ENCODE data around the gene HIBCH.
"Not testable (repeated sequence)": the region's sequence is repeated elsewhere in the genome, so short reads cannot be mapped to it uniquely, and the experiment has no call there.

The HIBCH gene

DNA sequence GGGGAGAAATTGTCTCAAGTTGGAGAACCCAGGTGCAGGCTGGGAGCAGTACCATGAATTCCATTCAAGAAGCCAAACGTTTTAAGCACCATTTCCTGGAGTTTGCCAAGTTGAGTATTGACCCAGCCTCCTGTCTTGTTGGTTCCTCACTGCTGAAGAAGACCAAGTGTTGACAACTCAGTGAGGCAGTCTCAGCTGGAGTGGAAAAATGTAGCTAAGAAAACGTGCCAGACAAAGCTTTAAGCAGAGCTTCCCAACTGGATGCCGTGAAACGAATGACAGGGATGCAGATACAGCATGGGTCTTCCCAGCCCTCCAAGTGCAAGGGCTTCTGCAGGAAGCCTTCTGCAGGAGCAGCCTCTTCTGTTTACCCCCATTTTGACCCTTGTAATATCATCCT lies 23.0 kb upstream of the HIBCH start:
- no peak for DNase-seq

DNA sequence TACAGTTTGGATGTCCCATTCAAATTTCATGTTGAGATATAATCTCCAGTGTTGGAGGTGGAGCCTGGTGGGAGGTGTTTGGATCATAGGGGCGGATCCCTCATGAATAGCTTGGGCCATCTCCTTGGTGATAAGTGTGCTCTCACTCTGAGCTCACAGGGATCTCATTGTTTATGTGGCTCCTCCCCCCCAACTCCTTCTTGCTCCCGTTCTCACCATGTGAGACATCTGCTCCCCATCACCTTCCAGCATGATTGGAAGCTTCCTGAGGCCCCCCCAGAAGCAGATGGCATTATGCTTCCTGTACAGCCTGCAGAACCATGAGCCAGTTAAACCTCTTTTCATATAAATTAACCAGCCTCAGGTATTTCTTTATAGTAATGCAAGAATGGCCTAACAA lies 20.7 kb upstream of the HIBCH start:
- no peak for DNase-seq

GRCh38 chr2:190339394-190339793 lies 19.8 kb upstream of the HIBCH start:
- DNase-seq = no peak

GRCh38 chr2:190338453-190338852 lies 18.8 kb upstream of the HIBCH start:
- DNase-seq = no peak

DNA sequence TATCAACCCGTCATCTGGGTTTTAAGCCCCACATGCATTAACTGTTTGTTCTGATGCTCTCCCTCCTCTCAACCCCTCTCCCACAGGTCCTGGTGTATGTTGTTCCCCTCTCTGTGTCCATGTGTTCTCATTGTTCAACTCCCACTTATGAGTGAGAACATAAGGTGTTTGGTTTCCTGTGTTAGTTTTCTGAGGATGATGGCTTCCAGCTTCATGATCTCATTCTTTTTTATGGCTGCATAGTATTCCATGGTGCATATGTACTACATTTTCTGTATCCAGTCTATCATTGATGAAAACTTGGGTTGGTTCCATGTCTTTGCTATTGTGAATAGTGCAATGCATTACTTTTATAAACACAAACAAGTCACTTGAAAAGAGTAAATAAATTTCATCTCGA lies 16.8 kb upstream of the HIBCH start:
- no peak for DNase-seq

DNA sequence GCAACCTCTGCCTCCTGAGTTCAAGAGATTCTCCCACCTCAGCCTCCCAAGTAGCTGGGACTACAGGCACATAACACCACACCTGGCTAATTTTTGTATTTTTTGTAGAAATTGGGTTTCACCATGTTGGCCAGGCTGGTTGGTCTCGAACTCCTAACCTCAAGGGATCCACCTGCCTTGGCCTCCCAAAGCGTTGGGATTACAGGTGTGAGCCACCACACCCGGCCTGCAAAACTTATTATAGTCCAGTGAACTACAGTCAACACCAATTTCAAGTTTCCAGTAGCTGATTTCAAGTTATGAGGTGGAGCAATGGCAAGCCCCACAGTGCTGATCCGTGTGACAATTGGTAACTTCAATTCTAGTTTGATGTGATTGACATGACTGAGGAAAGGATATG lies 16.0 kb upstream of the HIBCH start:
- not testable (repeated sequence) for DNase-seq

- DNase-seq = no peak
Observed at GRCh38 chr2:190335225-190335559, 15.6 kb upstream of the HIBCH start.

GRCh38 chr2:190334479-190335224 lies 15.0 kb upstream of the HIBCH start:
- no peak for DNase-seq

GRCh38 chr2:190333928-190334327 lies 14.3 kb upstream of the HIBCH start:
- DNase-seq = no peak

- no peak for DNase-seq
Observed at GRCh38 chr2:190333395-190333794, 13.8 kb upstream of the HIBCH start.

DNA sequence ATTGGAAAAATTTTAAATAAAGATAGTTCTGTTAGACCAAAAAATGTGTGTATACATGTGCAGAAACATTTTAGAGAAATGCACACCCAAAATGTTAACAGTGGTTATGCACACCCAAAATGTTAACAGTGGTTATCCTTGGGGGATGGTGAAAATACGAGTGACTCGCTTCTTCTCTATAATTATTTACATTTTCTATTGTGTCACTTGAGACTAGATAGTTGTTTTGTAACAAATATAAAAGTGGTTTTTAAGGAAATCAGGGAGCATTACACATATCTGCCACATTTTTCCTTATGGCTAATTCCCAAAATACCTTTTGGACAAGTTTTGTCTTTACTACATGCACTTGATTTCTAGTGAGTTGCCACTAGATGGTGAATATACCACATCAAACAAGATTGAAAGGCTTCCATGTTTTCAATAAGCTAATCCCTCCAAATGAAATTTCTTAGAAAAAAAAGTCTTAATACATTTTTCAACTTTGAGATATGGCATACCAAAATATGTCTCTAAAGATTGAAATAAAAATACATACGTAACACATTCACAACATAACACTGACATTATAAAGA lies 9.0 kb upstream of the HIBCH start:
- DNase-seq = peak; percentile 20 to 25

GRCh38 chr2:190327867-190328572 lies 8.4 kb upstream of the HIBCH start:
- no peak for DNase-seq

DNA sequence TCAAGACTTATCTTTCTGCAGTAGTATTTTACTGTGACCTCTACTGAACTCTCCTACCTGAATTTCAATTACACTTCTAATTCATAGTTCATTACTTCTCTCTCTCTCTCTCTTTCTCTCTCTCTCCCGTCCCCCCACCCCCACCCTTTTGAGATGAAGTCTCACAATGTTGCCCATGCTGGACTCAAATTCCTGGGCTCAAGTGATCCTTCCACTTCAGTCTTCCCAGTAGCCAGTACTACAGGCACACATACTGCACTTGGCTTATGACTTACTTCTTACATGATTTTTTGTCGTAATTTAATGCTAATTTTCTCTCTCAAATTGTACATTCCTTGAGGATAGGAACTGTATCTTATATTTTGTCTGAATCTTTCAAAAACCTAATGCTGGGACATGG lies 6.0 kb upstream of the HIBCH start:
- no peak for DNase-seq

DNA sequence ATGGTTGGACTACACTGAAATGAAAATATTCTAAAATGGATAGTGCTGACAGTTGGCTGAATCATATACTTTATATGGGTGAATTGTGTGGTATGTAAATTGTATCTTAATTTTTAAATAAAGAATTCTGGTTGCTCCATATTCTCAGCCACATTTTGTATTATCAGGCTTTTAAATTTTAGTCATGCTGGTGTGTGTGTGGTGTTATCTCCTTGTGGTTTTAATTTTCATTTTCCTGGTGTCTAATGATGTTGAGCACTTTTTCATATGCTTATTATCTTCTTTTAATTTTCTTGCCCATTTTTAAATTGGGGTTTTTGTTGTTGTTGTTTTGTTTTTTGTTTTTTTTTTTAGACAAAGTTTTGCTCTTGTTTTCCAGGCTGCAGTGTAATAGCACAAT lies 3.8 kb upstream of the HIBCH start:
- DNase-seq = no peak

- DNase-seq = no peak
Observed at GRCh38 chr2:190320696-190321095, 1.1 kb upstream of the HIBCH start.

DNA sequence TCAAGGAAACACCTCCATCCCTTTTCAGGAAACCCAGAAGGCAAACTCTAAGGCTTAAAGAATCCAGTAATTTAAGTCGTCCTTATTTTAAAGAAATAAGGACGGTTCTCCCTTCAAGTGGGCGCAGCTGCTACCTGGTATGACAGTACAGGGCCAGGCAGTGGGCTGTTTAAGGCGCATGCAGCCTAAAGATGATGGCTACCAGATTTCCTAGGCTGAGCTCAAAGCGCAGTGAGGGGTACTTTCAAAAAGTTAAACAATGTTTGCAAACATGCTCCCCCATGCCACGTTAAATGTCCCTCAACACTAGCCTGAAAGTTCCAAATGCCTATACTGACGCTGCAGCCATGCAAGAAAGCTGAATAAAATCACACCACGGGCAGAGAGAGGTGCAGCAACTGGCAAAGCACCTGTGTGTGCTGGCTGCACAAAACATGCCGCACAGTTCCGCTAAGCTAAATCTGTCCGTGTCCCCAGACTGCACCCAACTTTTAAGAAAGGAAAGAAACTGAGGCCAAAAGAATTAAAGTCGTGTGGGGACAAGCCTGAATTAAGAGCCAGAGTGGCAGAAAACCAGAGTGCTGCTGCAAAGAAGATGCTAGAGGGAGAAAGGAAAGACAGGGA lies 583 bp downstream of the HIBCH start:
- DNase-seq = peak; percentile 65 to 67

GRCh38 chr2:190318514-190318913 lies 1.1 kb downstream of the HIBCH start:
- DNase-seq = no peak

GRCh38 chr2:190315273-190315672 lies 4.4 kb downstream of the HIBCH start:
- no peak for DNase-seq

GRCh38 chr2:190313880-190314279 lies 5.7 kb downstream of the HIBCH start:
- DNase-seq = no peak

DNA sequence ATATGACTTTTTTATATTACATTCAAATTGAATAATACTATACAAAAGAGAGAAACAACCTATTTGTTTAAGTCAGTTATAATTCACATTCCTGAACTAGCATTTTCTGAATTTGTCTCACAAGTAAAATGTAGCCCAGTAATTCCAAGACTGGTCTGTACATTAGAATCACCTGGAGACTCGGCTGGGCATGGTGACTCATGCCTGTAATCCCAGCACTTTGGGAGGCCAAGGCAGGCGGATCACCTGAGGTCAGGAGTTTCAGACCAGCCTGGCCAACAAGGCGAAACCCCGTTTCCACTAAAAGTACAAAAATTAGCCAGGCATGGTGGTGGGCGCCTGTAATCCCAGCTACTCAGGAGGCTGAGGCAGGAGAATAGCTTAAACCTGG lies 7.0 kb downstream of the HIBCH start:
- not testable (repeated sequence) for DNase-seq

- no peak for DNase-seq
Observed at GRCh38 chr2:190311893-190312634, 7.6 kb downstream of the HIBCH start.

DNA sequence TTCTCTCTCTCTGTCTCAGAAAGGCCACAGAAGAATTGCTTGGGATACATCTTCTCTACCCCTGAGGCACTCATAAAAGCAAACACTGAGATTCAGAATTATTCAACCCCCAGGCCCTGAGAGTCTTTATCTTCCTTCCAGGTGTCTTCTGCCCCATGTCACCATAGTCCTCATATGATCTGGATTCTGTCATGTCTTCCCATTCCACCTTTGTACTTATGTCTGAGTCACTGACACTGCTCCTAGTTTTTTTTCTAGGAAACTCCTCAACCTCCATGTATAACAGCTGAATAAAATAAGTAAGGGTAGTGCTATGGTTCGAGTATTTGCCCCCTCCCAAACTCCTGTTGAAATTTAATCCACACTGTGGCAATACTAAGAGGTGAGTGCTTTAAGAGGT lies 11.6 kb downstream of the HIBCH start:
- DNase-seq = no peak

GRCh38 chr2:190304404-190304803 lies 15.2 kb downstream of the HIBCH start:
- no peak for DNase-seq
